Mesenchymal stem cell (in vitro differentiated cells and primary cell): ENCODE measurements around the gene OTUD5.

ENCODE experiments used
- DNase-seq: peaks from one replicate; pipeline ENCODE4 v3.0.0-alpha.2; 2013
- H2AFZ ChIP-seq: one replicate; pipeline ENCODE4 v1.6.1; 2013; ENCODE audit warnings: low read depth, mild to moderate bottlenecking, control low read depth, inconsistent platforms, low read length, moderate library complexity
- H2AK5ac ChIP-seq: 2 replicates; pipeline ENCODE4 v1.6.1; 2013; ENCODE audit warnings: low read length, moderate library complexity, mild to moderate bottlenecking, inconsistent platforms; ENCODE audit not compliant: severe bottlenecking
- H2BK120ac ChIP-seq: one replicate; pipeline ENCODE4 v1.6.1; 2013; ENCODE audit warnings: low read depth, mild to moderate bottlenecking, inconsistent platforms, low read length, moderate library complexity
- H2BK12ac ChIP-seq, 2 experiments: one replicate each; pipeline ENCODE4 v1.6.1; 2013; ENCODE audit warnings: inconsistent platforms in 2 of 2, low read length in 2 of 2, mild to moderate bottlenecking in 2 of 2, moderate library complexity in 2 of 2, control low read depth in 1 of 2
- H2BK15ac ChIP-seq: one replicate; pipeline ENCODE4 v1.6.1; 2013; ENCODE audit warnings: mild to moderate bottlenecking, low read depth, inconsistent platforms; ENCODE audit not compliant: poor library complexity, severe bottlenecking
- H2BK5ac ChIP-seq: 2 replicates; pipeline ENCODE4 v1.6.1; 2013; ENCODE audit warnings: low read depth, mild to moderate bottlenecking, low read length, control low read depth, inconsistent platforms; ENCODE audit not compliant: poor library complexity, severe bottlenecking
- H3K14ac ChIP-seq, 2 experiments: one replicate each; pipeline ENCODE4 v1.6.1; 2013; ENCODE audit warnings: inconsistent platforms in 2 of 2, low read length in 2 of 2, control low read depth in 1 of 2, mild to moderate bottlenecking in 1 of 2, moderate library complexity in 1 of 2
- H3K18ac ChIP-seq, 2 experiments: one replicate each; pipeline ENCODE4 v1.6.1; 2013; ENCODE audit warnings: inconsistent platforms in 2 of 2, low read length in 2 of 2, control low read depth in 1 of 2, low read depth in 1 of 2, mild to moderate bottlenecking in 1 of 2
- H3K23ac ChIP-seq, 2 experiments: one replicate each; pipeline ENCODE4 v1.6.1; 2013; ENCODE audit warnings: inconsistent platforms in 2 of 2, low read length in 2 of 2, mild to moderate bottlenecking in 2 of 2, moderate library complexity in 2 of 2, control low read depth in 1 of 2
- H3K27ac ChIP-seq: 2 replicates; pipeline ENCODE4 v1.5.1; 2013; ENCODE audit warnings: mild to moderate bottlenecking, moderate library complexity, low read length, control low read depth, inconsistent platforms; ENCODE audit not compliant: poor library complexity, severe bottlenecking
- H3K27me3 ChIP-seq, 2 experiments: 2 replicates each; pipeline versions ENCODE4 v1.6.1 to v1.7.0; 2013; ENCODE audit warnings: low read length in 2 of 2, mild to moderate bottlenecking in 2 of 2, moderate library complexity in 2 of 2, control low read depth in 1 of 2, inconsistent platforms in 1 of 2; ENCODE audit not compliant: control insufficient read depth in 1 of 2, insufficient read depth in 1 of 2
- H3K36me3 ChIP-seq, 2 experiments: 2 replicates each; pipeline versions ENCODE4 v1.6.1 to v1.7.0; 2013; ENCODE audit warnings: low read length in 2 of 2, control low read depth in 1 of 2, inconsistent platforms in 1 of 2, low read depth in 1 of 2, mild to moderate bottlenecking in 1 of 2; ENCODE audit not compliant: insufficient read depth in 2 of 2, control insufficient read depth in 1 of 2
- H3K4ac ChIP-seq, 2 experiments: one replicate each; pipeline ENCODE4 v1.6.1; 2013; ENCODE audit warnings: inconsistent platforms in 2 of 2, low read length in 2 of 2, mild to moderate bottlenecking in 2 of 2, moderate library complexity in 2 of 2, control low read depth in 1 of 2, low read depth in 1 of 2
- H3K4me1 ChIP-seq: 2 replicates; pipeline ENCODE4 v1.6.1; 2013; ENCODE audit warnings: low read depth, low read length, control low read depth; ENCODE audit not compliant: control insufficient read depth, insufficient read depth
- H3K4me2 ChIP-seq: 2 replicates; pipeline ENCODE4 v1.6.1; 2013; ENCODE audit warnings: low read length, mild to moderate bottlenecking, inconsistent platforms; ENCODE audit not compliant: poor library complexity, severe bottlenecking
- H3K4me3 ChIP-seq, 2 experiments: 2 replicates each; pipeline versions ENCODE4 v1.5.1 to v1.7.0; 2013; ENCODE audit warnings: low read length in 2 of 2, mild to moderate bottlenecking in 2 of 2, control low read depth in 1 of 2, low read depth in 1 of 2; ENCODE audit not compliant: insufficient read depth in 1 of 2
- H3K79me1 ChIP-seq: replicated peaks from 2 replicates; pipeline ENCODE4 v1.6.1; 2013; ENCODE audit warnings: mild to moderate bottlenecking, control low read depth, low read length, inconsistent platforms; ENCODE audit not compliant: poor library complexity, severe bottlenecking
- H3K9ac ChIP-seq: 2 replicates; pipeline ENCODE4 v1.7.0; 2013; ENCODE audit warnings: mild to moderate bottlenecking, low read length, moderate library complexity
- H3K9me3 ChIP-seq: 2 replicates; pipeline ENCODE4 v1.7.0; 2013; ENCODE audit warnings: mild to moderate bottlenecking, low read length; ENCODE audit not compliant: control insufficient read depth
- H4K8ac ChIP-seq: one replicate; pipeline ENCODE4 v1.6.1; 2013; ENCODE audit warnings: inconsistent platforms, mild to moderate bottlenecking, low read length, moderate library complexity
- H4K91ac ChIP-seq: one replicate; pipeline ENCODE4 v1.6.1; 2013; ENCODE audit warnings: mild to moderate bottlenecking, low read length, inconsistent platforms
- WGBS: methylation state at CpG from one replicate; pipeline ENCODE4 v1.1.7; 2013; ENCODE audit warnings: mixed read lengths; 5-methylcytosine and 5-hydroxymethylcytosine counted together

Gene OTUD5

GRCh38 chrX:48958635-48959094 is 1.3 kb upstream of the OTUD5 start:
- Histone ChIP-seq H3K14ac (no peak overlapping the region), H3K18ac (peak overlapping the region in 1 of 2 experiments; percentile 33), H2AK5ac (no peak overlapping the region), H2BK120ac (no peak overlapping the region), H3K9ac (peak overlapping the region; percentile 97), H3K4me3 (peak overlapping the region in 1 of 2 experiments; percentile 85), H3K27me3 (peaks cover 0 to 3% of the 10 kb centered on the region in 2 experiments), H2BK15ac (no peak overlapping the region), H2BK12ac (no peak overlapping the region), H2BK5ac (no peak overlapping the region), H4K91ac (peak overlapping the region; percentile 27), H3K27ac (peak overlapping the region; percentile 95), H3K23ac (no peak overlapping the region), H3K4ac (peak overlapping the region; percentile 61 to 64), H3K4me2 (peak overlapping the region; percentile 66), H4K8ac (peak overlapping the region; percentile 37), H2AFZ (no peak overlapping the region), H3K36me3 (peaks cover 17 to 27% of the 10 kb centered on the region in 2 experiments), H3K9me3 (no peaks in the 10 kb centered on the region), H3K79me1 (no peaks in the 10 kb centered on the region), H3K4me1 (peaks cover 6% of the 10 kb centered on the region)
- WGBS = 0% methylated on average over 20 of the region's 21 CpGs
- DNase-seq = peak; percentile 79

GRCh38 chrX:48957827-48958634 is 624 bp upstream of the OTUD5 start:
- Histone ChIP-seq H3K36me3 (peaks cover 16 to 32% of the 10 kb centered on the region in 2 experiments), H3K79me1 (no peaks in the 10 kb centered on the region), H3K4ac (peak overlapping the region in 1 of 2 experiments; percentile 69), H3K4me3 (peak overlapping the region; percentile 78 to 85), H3K4me1 (peaks cover 6% of the 10 kb centered on the region), H2AK5ac (no peak overlapping the region), H3K9me3 (no peaks in the 10 kb centered on the region), H3K18ac (peak overlapping the region; percentile 73 to 80), H3K4me2 (no peak overlapping the region), H2BK12ac (no peak overlapping the region), H4K8ac (peak overlapping the region; percentile 84), H2AFZ (peak overlapping the region; percentile 42), H3K14ac (peak overlapping the region in 1 of 2 experiments; percentile 48), H3K27ac (peak overlapping the region; percentile 100), H4K91ac (peak overlapping the region; percentile 68), H3K27me3 (peaks cover 0 to 3% of the 10 kb centered on the region in 2 experiments), H3K9ac (peak overlapping the region; percentile 97), H2BK5ac (peak overlapping the region; percentile 84), H2BK120ac (peak overlapping the region; percentile 27), H3K23ac (no peak overlapping the region), H2BK15ac (no peak overlapping the region)
- whole genome bisulfite sequencing = 1% methylated on average over 39 of the region's 66 CpGs
- peak; percentile 97 for DNase-seq

GRCh38 chrX:48956728-48957414 is 536 bp downstream of the OTUD5 start:
- H3K23ac ChIP-seq = peak overlapping the region in 1 of 2 experiments; percentile 80
- peaks cover 6% of the 10 kb centered on the region for H3K4me1 ChIP-seq
- H3K14ac ChIP-seq = peak overlapping the region; percentile 36 to 91
- H2BK15ac ChIP-seq = no peak overlapping the region
- H3K4me3 ChIP-seq = peak overlapping the region; percentile 78 to 87
- no peak overlapping the region for H2BK120ac ChIP-seq
- H3K9ac ChIP-seq = peak overlapping the region; percentile 97
- 5% methylated on average over 21 of the region's 61 CpGs for WGBS
- no peak for DNase-seq
- peaks cover 0 to 3% of the 10 kb centered on the region in 2 experiments for H3K27me3 ChIP-seq
- peak overlapping the region; percentile 83 for H3K4me2 ChIP-seq
- no peaks in the 10 kb centered on the region for H3K9me3 ChIP-seq
- H3K27ac ChIP-seq = no peak overlapping the region
- no peaks in the 10 kb centered on the region for H3K79me1 ChIP-seq
- no peak overlapping the region for H2AFZ ChIP-seq
- peak overlapping the region in 1 of 2 experiments; percentile 52 for H2BK12ac ChIP-seq
- peak overlapping the region; percentile 28 for H4K8ac ChIP-seq
- H2BK5ac ChIP-seq = peak overlapping the region; percentile 57
- no peak overlapping the region for H2AK5ac ChIP-seq
- peaks cover 16 to 25% of the 10 kb centered on the region in 2 experiments for H3K36me3 ChIP-seq
- H3K18ac ChIP-seq = peak overlapping the region; percentile 70 to 91
- H3K4ac ChIP-seq = peak overlapping the region in 1 of 2 experiments; percentile 88
- H4K91ac ChIP-seq = peak overlapping the region; percentile 50

GRCh38 chrX:48948589-48948988 is 8.8 kb downstream of the OTUD5 start:
- Histone ChIP-seq H2BK15ac (no peak overlapping the region), H3K4ac (no peak overlapping the region), H4K91ac (no peak overlapping the region), H3K18ac (no peak overlapping the region), H2BK120ac (no peak overlapping the region), H3K36me3 (peaks cover 11 to 17% of the 10 kb centered on the region in 2 experiments), H3K4me1 (no peaks in the 10 kb centered on the region), H3K9ac (no peak overlapping the region), H3K9me3 (no peaks in the 10 kb centered on the region), H3K23ac (no peak overlapping the region), H3K14ac (no peak overlapping the region), H3K27me3 (peaks cover 0 to 10% of the 10 kb centered on the region in 2 experiments), H3K79me1 (peaks cover 2% of the 10 kb centered on the region), H4K8ac (no peak overlapping the region), H3K4me2 (no peak overlapping the region), H3K4me3 (no peak overlapping the region), H2BK5ac (no peak overlapping the region), H2AFZ (no peak overlapping the region), H3K27ac (no peak overlapping the region), H2BK12ac (no peak overlapping the region), H2AK5ac (no peak overlapping the region)
- WGBS = 100% methylated on average over 1 of the region's 1 CpG
- no peak for DNase-seq
